T-helper 2 cell (primary cell): ENCODE results near the gene MTHFS.
A peak's percentile ranks its signal among the peaks of the same experiment; 100 is the strongest.
"Not testable (repeated sequence)": the region's sequence is repeated elsewhere in the genome, so short reads cannot be mapped to it uniquely, and the experiment has no call there.

Experiments used
- DNase-seq, 5 experiments: peaks; one replicate each; pipeline versions ENCODE4 v3.0.0 to v3.0.0-alpha.2; 2012 to 2022
- total RNA-seq, 2 donors: gene quantifications; one replicate each; lab custom pipeline; 2026; lab: John Stamatoyannopoulos, UW

Gene MTHFS
- 1.9 reads per million in 2 donors for total RNA-seq

DNA sequence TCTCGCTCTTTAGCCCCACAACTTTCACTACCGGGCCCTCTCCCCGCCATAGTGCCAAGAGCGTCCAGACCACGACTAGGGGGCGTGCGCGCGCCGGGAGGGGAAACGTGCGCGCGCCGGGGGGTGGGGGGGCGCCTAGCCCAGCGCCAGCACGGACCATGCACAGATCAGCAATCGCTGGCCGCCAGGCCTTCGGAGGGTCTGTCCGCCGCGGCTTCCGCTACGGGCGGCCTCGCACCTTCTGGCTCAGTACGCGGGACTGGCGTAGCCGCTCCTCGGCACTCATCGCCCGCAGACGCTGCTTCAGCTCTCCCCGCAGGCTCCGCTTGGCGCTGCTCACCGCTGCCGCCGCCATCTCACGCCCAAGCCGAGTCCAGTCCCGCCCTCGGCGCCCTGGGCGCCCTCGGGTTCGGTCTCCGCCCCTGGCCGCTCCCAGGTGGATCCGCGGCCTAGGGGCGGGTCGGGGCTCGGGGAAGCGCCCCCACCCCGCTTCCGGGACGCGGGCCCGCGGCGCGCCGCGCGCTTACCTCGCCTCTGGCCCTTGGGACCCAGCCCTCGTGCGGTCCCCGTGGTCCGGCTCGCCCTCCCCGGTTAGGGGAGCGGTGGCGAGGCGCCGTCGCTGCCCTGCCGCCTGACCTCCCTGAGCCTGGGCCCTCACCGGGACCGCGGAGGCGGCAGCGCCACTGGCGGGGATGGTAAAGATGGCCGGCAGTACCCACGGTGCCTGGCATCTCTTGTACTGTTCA is at the start of gene MTHFS:
Gene MTHFS, minus strand, starts transcription at position 381 of the 746 bp plus-strand sequence. Its CDS starts 26 bp downstream, at position 355.
- peak; percentile 53 to 90 (median 69) for DNase-seq

DNA sequence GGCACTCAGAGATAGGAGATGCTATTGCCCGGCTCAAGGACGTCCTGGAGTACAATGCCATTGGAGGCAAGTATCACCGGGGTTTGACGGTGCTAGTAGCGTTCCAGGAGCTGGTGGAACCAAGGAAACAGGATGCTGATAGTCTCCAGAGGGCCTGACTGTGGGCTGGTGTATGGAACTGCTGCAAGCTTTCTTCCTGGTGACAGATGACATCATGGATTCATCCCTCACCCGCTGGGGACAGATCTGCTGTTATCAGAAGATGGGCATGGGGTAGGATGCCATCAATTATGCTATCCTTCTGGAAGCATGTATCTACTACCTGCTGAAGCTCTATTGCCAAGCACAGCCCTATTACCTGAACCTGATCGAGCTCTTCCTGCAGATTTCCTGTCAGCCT is 47.8 kb upstream of the MTHFS start:
- DNase-seq, result no peak

GRCh38 chr15:79943820-79944219 is 47.0 kb upstream of the MTHFS start:
- DNase-seq, result peak in 1 of 5 experiments; percentile 29

DNA sequence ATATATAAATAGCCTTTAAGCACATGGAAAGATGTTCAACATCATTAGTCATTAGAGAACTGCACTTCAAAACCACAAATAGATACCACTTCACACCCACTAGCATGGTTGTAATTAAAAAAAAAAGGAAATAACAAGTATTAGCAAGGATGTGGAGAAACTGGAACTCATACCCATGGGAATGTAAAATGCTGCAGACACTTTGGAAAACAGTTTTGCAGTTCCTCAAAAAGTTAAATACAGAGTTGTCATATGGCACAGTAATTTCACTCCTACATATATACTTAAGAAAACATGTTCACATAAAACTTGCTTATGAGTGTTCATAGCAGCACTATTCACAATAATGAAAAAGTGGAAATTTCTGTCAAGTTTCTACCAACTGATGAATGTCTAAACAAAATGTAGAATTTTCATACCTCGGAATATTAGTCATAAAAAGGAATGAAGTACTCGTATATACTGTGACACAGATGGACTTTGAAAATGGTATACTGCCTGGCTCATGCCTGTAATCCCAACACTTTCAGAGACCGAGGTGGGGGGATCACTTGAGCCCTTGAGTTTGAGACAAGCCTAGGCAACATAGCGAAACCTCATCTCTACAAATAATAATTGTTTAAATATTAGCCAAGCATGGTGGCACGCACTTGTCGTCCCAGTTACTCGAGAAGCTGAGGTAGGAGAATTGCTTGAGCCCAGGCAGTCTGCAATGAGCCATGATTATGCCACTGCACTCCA is 46.1 kb upstream of the MTHFS start:
- DNase-seq, result no peak

GRCh38 chr15:79939399-79939798 is 42.6 kb upstream of the MTHFS start:
- no peak for DNase-seq

GRCh38 chr15:79938143-79938542 is 41.3 kb upstream of the MTHFS start:
- no peak for DNase-seq

GRCh38 chr15:79935556-79936201 is 38.9 kb upstream of the MTHFS start:
- DNase-seq, result not testable (repeated sequence)

DNA sequence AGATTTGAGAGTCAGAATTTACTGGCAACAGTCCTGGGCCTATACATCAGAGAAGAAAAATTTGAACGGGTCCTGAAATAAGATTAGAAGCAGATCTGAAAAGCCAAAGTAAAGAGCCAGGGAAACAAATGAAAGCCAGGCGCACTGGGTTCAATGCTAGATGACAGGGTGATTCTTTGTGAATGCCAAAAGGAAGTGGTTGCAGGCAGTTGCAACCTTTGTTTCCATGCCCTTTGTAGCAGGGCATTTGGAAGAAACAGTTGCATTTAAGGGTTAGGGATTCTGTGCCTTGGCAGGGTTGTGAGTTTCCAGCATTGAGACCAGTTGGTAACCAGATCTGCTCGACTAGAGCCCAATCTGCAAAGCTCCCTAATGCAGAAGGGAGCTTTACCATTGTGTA is 36.4 kb upstream of the MTHFS start:
- no peak for DNase-seq

GRCh38 chr15:79932447-79932846 is 35.6 kb upstream of the MTHFS start:
- DNase-seq, result no peak

- no peak for DNase-seq
Observed at GRCh38 chr15:79930516-79930915, 33.7 kb upstream of the MTHFS start.

GRCh38 chr15:79929412-79929811 is 32.6 kb upstream of the MTHFS start:
- DNase-seq, result no peak

DNA sequence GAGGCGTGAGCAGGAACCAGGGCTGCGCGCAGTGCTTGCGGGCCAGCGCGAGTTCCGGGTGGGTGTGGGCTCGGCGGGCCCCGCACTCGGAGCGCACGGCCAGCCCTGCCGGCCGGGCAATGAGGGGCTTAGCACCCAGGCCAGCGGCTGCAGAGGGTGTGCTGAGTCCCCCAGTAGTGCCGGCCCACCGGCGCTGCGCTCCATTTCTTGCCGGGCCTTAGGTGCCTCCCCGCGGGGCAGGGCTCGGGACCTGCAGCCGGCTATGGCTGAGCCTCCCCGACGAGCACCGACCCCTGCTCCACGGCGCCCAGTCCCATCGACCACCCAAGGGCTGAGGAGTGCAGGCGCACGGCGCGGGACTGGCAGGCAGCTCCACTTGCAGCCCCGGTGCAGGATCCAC is 29.3 kb upstream of the MTHFS start:
- DNase-seq, result not testable (repeated sequence)

DNA sequence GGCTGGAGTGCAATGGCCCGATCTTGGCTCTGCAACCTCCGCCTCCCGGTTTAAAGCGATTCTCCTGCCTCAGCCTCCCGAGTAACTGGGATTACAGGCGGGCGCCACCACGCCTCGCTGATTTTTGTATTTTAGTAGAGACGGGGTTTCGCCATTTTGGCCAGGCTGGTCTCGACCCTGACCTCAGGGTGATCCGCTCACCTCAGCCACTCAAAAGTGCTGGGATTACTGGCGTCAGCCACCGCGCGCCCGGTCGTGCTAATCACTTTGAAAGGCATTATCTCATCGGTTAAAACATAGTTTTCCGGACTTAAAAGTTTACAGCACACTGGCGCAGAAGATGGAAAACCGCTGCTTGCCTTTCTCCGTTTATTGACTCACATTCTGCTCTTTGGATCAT is 27.6 kb upstream of the MTHFS start:
- DNase-seq, result no peak

DNA sequence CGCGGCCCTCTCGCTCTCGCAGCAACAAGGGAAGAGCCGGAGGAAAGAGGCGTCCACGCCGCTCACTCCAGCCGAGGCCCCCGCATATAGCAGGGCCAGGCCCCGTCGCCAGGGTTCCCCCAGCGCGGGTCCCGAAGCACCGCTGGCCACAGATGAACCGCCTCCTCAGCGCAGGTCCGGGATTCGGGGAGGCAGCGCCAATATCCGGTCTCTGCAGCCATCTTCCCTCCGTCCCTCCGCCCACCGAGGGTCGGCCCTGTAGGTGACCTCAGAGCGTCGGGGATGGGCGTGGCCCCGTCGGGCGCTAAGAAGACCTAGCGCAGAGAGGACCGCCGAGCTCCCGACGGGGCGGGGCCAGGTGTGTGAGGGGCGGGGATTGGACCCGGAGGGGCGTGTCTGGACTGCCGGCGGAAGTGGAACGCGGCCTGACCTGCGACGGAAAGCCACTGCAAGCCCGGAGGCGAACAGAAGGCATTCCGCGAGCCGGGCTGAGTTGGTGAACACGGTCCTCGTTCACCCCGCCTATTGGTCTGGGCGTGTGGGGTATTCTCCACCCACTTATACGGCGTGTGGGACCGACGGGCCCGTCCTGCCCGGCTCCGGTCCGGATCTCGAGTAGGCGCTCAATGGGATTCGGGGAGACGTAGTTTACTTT is 26.8 kb upstream of the MTHFS start:
- peak; percentile 95 to 99 (median 98) for DNase-seq

- peak; percentile 32 to 85 (median 61) for DNase-seq
Observed at GRCh38 chr15:79923079-79923514, 26.3 kb upstream of the MTHFS start.

GRCh38 chr15:79922512-79923078 is 25.8 kb upstream of the MTHFS start:
- DNase-seq, result no peak

GRCh38 chr15:79919749-79920511 is 23.1 kb upstream of the MTHFS start:
- no peak for DNase-seq

DNA sequence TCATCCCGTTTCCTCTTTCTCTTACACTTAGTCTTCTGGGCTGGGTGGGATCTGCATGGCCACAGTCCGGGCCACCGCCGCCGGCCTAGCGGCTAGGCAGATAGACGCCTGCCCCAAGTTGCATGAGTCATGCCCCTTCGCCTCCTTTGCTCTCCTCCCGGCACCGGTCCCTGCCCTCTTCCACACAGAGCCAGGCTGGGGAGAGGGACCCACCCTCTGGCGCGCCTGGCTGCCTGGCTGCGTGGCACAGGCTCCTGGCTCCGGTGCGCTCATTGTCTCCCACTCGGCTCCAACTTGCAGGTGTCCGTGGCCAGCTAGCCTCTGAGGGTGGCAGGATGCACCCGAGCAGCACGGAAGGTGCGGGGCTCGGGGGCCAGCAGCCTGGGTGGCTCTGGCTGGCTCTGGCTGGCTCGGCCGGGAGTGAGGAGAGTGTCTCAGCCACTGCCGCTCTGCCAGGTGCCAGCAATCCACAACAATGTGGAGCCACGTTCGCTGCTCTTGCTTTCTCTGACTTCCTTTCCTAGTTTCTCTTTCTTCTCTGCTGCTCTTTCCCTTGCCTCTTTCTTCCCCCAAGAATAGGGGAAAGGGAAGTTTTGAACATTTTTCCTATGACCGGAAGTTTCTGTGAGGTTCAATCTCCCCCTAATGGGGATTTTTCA is 22.4 kb upstream of the MTHFS start:
- DNase-seq, result no peak

- no peak for DNase-seq
Observed at GRCh38 chr15:79918278-79918677, 21.5 kb upstream of the MTHFS start.

- DNase-seq, result no peak
Observed at GRCh38 chr15:79916502-79917132, 19.8 kb upstream of the MTHFS start.
